AG04450 (cell line): Measurements from ENCODE around the gene WDR70. TPM values are rescaled to one million over a fixed set of nuclear protein-coding genes. Genes with fewer than 3 reads are reported as not detected.

ENCODE experiments used
- CTCF ChIA-PET: fragments of 300-600, 350-600 bp; formaldehyde crosslinking; extraction: SDS; loops from one replicate; lab custom pipeline; 2022; ENCODE audit warnings: antibody characterized with exemption, inconsistent platforms; lab: Charles Lee
- POLR2A ChIA-PET: fragments of 350-600 bp; formaldehyde crosslinking; extraction: SDS; loops from one replicate; lab custom pipeline; 2021; ENCODE audit warnings: antibody characterized with exemption, inconsistent platforms; lab: Yijun Ruan, JAX
- DNase-seq: peaks from one replicate; pipeline ENCODE4 v3.0.0-alpha.2; 2011; ENCODE audit warnings: low read depth, low spot score
- H3K27ac ChIP-seq: one replicate; pipeline ENCODE4 v1.5.1; 2012; ENCODE audit warnings: low read depth, low read length, control low read depth
- H3K27me3 ChIP-seq: one replicate; pipeline ENCODE4 v1.6.0; 2012; ENCODE audit warnings: low read length; ENCODE audit not compliant: control insufficient read depth, insufficient read depth
- H3K4me3 ChIP-seq: 2 replicates; pipeline ENCODE4 v1.5.1; 2011; ENCODE audit warnings: mild to moderate bottlenecking, low read depth, low read length, control low read depth
- H3K9me3 ChIP-seq: 2 replicates; pipeline ENCODE4 v1.5.1; 2012; ENCODE audit warnings: low read length; ENCODE audit not compliant: control insufficient read depth, insufficient read depth
- CTCF ChIP-seq: IDR thresholded peaks from 2 replicates; pipeline ENCODE4 v1.5.1; 2011; ENCODE audit warnings: low read depth, low read length, control low read depth, inconsistent platforms
- polyA plus RNA-seq: library from polyadenylated mRNA; depleted of rRNA; stranded (reverse); fragments of >200 nt; gene quantifications from 2 replicates; pipeline ENCODE4 v1.2.3, GENCODE V29; 2011

Gene WDR70
- polyA plus RNA-seq, 1 experiment, result 38.5 TPM

- Histone ChIP-seq H3K27me3 (no peaks in the 10 kb centered on the region), H3K9me3 (no peaks in the 10 kb centered on the region), H3K4me3 (no peak overlapping the region), H3K27ac (no peak overlapping the region)
- POLR2A ChIA-PET, result no interaction called here
- DNase-seq, result no peak
- TF ChIP-seq CTCF, result no peak
- CTCF ChIA-PET, result interaction anchor here (1.1 to 1.2 kb wide), 2 partner anchors 312 to 467 kb away, joined by 4 read pairs; no protein-coding TSS in a partner anchor
These were observed 346.1 kb downstream of the WDR70 start for GRCh38 chr5:37725185-37725584.

GRCh38 chr5:37727238-37727637, 348.1 kb downstream of the WDR70 start:
- no peak overlapping the region for H3K27ac ChIP-seq
- DNase-seq, result no peak
- ChIA-PET CTCF (interaction anchor here (1.3 kb wide), 1 partner anchor 465 kb away, joined by 3 read pairs; no protein-coding TSS in a partner anchor), POLR2A (no interaction called here)
- H3K27me3 ChIP-seq, result no peaks in the 10 kb centered on the region
- TF ChIP-seq CTCF, result no peak
- H3K4me3 ChIP-seq, result no peak overlapping the region
- no peaks in the 10 kb centered on the region for H3K9me3 ChIP-seq

GRCh38 chr5:37730896-37731455, 351.9 kb downstream of the WDR70 start:
- ChIA-PET POLR2A (no interaction called here), CTCF (no interaction called here)
- Histone ChIP-seq H3K27ac (no peak overlapping the region), H3K9me3 (no peaks in the 10 kb centered on the region), H3K27me3 (no peaks in the 10 kb centered on the region), H3K4me3 (no peak overlapping the region)
- DNase-seq, result no peak
- no peak for TF ChIP-seq CTCF

GRCh38 chr5:37734114-37734513, 355.0 kb downstream of the WDR70 start:
- TF ChIP-seq CTCF, result no peak
- POLR2A ChIA-PET, result no interaction called here
- Histone ChIP-seq H3K9me3 (no peaks in the 10 kb centered on the region), H3K4me3 (no peak overlapping the region), H3K27ac (no peak overlapping the region), H3K27me3 (no peaks in the 10 kb centered on the region)
- CTCF ChIA-PET, result interaction anchor here (1.1 kb wide), 1 partner anchor 12 kb away, joined by 4 read pairs; no protein-coding TSS in a partner anchor
- no peak for DNase-seq

GRCh38 chr5:37735649-37736347, 356.7 kb downstream of the WDR70 start:
- POLR2A ChIA-PET, result no interaction called here
- no peak for TF ChIP-seq CTCF
- no peaks in the 10 kb centered on the region for H3K27me3 ChIP-seq
- no peaks in the 10 kb centered on the region for H3K9me3 ChIP-seq
- DNase-seq, result no peak
- H3K27ac ChIP-seq, result no peak overlapping the region
- H3K4me3 ChIP-seq, result no peak overlapping the region
- CTCF ChIA-PET, result no interaction called here
